Hematopoietic multipotent progenitor cell treated with erythropoietin and hydrocortisone succinate and interleukin-3 and kit ligand, for 4 days (in vitro differentiated cells): ENCODE results near the gene NAT16.
"Not testable (repeated sequence)": the region's sequence is repeated elsewhere in the genome, so short reads cannot be mapped to it uniquely, and the experiment has no call there.

Source experiments
- DNase-seq: peaks from one replicate; pipeline ENCODE4 v3.0.0-alpha.2; 2015

Gene NAT16

GRCh38 chr7:101201695-101202602 is 21.9 kb upstream of the NAT16 start:
- no peak for DNase-seq

GRCh38 chr7:101200862-101201599 is 20.9 kb upstream of the NAT16 start, which contains the start of gene MOGAT3:
MOGAT3 (minus strand) TSS chr7:101201036; CDS start chr7:101200854, 182 bp downstream.
- DNase-seq: no peak

GRCh38 chr7:101200504-101200861 is 20.4 kb upstream of the NAT16 start:
- no peak for DNase-seq

GRCh38 chr7:101199522-101199921 is 19.4 kb upstream of the NAT16 start:
- DNase-seq: not testable (repeated sequence)

- no peak for DNase-seq
Measured at GRCh38 chr7:101198476-101198875, 18.4 kb upstream of the NAT16 start.

- no peak for DNase-seq
Measured at GRCh38 chr7:101197991-101198390, 17.9 kb upstream of the NAT16 start.

GRCh38 chr7:101195884-101196283 is 15.8 kb upstream of the NAT16 start:
- DNase-seq: no peak

GRCh38 chr7:101189109-101189508 is 9.0 kb upstream of the NAT16 start:
- DNase-seq: no peak

- DNase-seq: no peak
Measured at GRCh38 chr7:101186844-101187428, 6.8 kb upstream of the NAT16 start.

- no peak for DNase-seq
Measured at GRCh38 chr7:101186194-101186593, 6.1 kb upstream of the NAT16 start.

GRCh38 chr7:101185258-101185839 is 5.3 kb upstream of the NAT16 start:
- DNase-seq: no peak

GRCh38 chr7:101179713-101180112 is 380 bp downstream of the NAT16 start:
- no peak for DNase-seq

GRCh38 chr7:101179117-101179516 is 976 bp downstream of the NAT16 start:
- no peak for DNase-seq

- DNase-seq: no peak
Measured at GRCh38 chr7:101177644-101178043, 2.4 kb downstream of the NAT16 start.

GRCh38 chr7:101175664-101176063 is 4.4 kb downstream of the NAT16 start:
- DNase-seq: no peak

- DNase-seq: no peak
Measured at GRCh38 chr7:101174322-101174854, 5.7 kb downstream of the NAT16 start.

GRCh38 chr7:101173752-101174244 is 6.3 kb downstream of the NAT16 start:
- DNase-seq: peak; percentile 79

- DNase-seq: peak; percentile 83
Measured at GRCh38 chr7:101172854-101173751, 7.0 kb downstream of the NAT16 start.

GRCh38 chr7:101172005-101172853 is 7.9 kb downstream of the NAT16 start:
- DNase-seq: peak; percentile 37

GRCh38 chr7:101171442-101171837 is 8.7 kb downstream of the NAT16 start:
- peak; percentile 35 for DNase-seq
